ENCODE data around the gene SMIM9. TPM values are rescaled to one million over a fixed set of nuclear protein-coding genes. Genes with fewer than 3 reads are reported as not detected.
"Not testable (repeated sequence)": the region's sequence is repeated elsewhere in the genome, so short reads cannot be mapped to it uniquely, and the experiment has no call there.

The SMIM9 gene
- total RNA-seq (2013) = not detected
- polyA plus RNA-seq (not detected), polyA minus RNA-seq (not detected in 2 replicates), total RNA-seq (0.05 to 1.6 (median 0.33) reads per million in 11 experiments)

DNA sequence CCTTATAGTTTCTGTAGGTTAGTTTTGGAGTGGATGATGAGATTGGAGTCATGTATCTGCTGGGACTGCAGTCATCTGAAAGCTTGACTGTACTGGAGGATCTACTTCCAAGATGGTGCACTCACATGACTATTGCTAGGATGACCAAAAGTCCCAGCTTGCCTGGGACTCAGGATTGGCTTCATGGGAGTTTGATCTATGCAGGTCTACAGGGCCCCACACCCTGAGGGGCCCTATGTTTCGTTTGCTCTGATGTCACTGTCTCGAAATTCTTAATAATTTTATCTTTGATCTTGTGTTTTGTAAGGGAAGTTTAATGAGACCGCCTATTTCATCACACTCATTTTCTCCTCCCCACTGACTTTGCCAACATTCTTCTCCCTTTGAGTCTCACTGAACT is at the start of gene SMIM9:
TSS of gene SMIM9 (minus strand) at position 101 of the 400 bp plus-strand sequence. CDS start 3,806 bp downstream, outside the sequence.
- Histone ChIP-seq H3K4me3 (replicated peaks in 1 of 3; ENCODE audit: low read depth in 2 of 3, low read length in 3 of 3) (no peak within 1 kb of the TSS), H3K4me1 (ENCODE audit: control insufficient read depth in 1 of 2, insufficient read depth in 2 of 2, low read length in 2 of 2) (no peaks in the 10 kb centered on the region), H3K4me2 (replicated peaks; ENCODE audit: extremely low read depth, low read length, poor library complexity, severe bottlenecking) (no peak within 1 kb of the TSS), H3K79me2 (ENCODE audit: insufficient read depth, low read length) (no peaks in the 10 kb centered on the region), H3K9ac (ENCODE audit: insufficient read depth, low read length, poor library complexity, severe bottlenecking) (no peak within 1 kb of the TSS), H3K9me3 (replicated peaks in 1 of 2; ENCODE audit: control insufficient read depth in 1 of 2, insufficient read depth in 1 of 2, low read length in 2 of 2) (no peaks in the 10 kb centered on the region), H4K20me1 (ENCODE audit: insufficient read depth, low read length) (no peaks in the 10 kb centered on the region), H2AFZ (ENCODE audit: insufficient read depth, low read depth, low read length, poor library complexity, severe bottlenecking) (no peak within 1 kb of the TSS), H3K36me3 (replicated peaks in 1 of 2; ENCODE audit: control insufficient read depth in 1 of 2, insufficient read depth in 2 of 2, low read length in 2 of 2) (no peaks in the 10 kb centered on the region), H3K27ac (ENCODE audit: low read depth in 1 of 2, low read length in 2 of 2) (no peak within 1 kb of the TSS), H3K27me3 (ENCODE audit: control insufficient read depth in 2 of 2, insufficient read depth in 2 of 2, low read length in 2 of 2) (no peaks in the 10 kb centered on the region)
- H3K4me1 Mint-ChIP-seq = peaks cover 6% of the 10 kb centered on the region
- no peaks in the 10 kb centered on the region for H3K36me3 Mint-ChIP-seq
- intact Hi-C loops (cut with micrococcal nuclease) = loop anchor here (10.0 kb wide), 2 partner anchors 50 to 60 kb away; no protein-coding TSS in a partner anchor
- H3K9me3 Mint-ChIP-seq = no peaks in the 10 kb centered on the region
- peaks cover 0 to 6% (median 0%) of the 10 kb centered on the region in 3 donors for H3K27me3 Mint-ChIP-seq (ENCODE audit: low read depth in 3 of 3)
- no peak for DNase-seq
- WGBS (ENCODE audit: insufficient coverage) = no CpG with 5 or more reads among the region's 3 CpGs
- H3K4me3 Mint-ChIP-seq = no peak within 1 kb of the TSS
- peak within 1 kb of the TSS in 2 of 7 donors; percentile 6 to 68 for H3K27ac Mint-ChIP-seq
- TF ChIP-seq, protein P1, sequence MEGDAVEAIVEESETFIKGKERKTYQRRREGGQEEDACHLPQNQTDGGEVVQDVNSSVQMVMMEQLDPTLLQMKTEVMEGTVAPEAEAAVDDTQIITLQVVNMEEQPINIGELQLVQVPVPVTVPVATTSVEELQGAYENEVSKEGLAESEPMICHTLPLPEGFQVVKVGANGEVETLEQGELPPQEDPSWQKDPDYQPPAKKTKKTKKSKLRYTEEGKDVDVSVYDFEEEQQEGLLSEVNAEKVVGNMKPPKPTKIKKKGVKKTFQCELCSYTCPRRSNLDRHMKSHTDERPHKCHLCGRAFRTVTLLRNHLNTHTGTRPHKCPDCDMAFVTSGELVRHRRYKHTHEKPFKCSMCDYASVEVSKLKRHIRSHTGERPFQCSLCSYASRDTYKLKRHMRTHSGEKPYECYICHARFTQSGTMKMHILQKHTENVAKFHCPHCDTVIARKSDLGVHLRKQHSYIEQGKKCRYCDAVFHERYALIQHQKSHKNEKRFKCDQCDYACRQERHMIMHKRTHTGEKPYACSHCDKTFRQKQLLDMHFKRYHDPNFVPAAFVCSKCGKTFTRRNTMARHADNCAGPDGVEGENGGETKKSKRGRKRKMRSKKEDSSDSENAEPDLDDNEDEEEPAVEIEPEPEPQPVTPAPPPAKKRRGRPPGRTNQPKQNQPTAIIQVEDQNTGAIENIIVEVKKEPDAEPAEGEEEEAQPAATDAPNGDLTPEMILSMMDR (IDR thresholded peaks at IDR 0.05) = no peak

GRCh38 chrX:154884069-154884468 is 49.6 kb upstream of the SMIM9 start:
- H3K36me3 ChIP-seq (replicated peaks in 1 of 2; ENCODE audit: control insufficient read depth in 1 of 2, insufficient read depth in 2 of 2, low read length in 2 of 2); H3K27me3 ChIP-seq (ENCODE audit: control insufficient read depth in 2 of 2, insufficient read depth in 2 of 2, low read length in 2 of 2); H3K27ac ChIP-seq (ENCODE audit: low read depth in 1 of 2, low read length in 2 of 2); H3K9me3 Mint-ChIP-seq; H3K27me3 Mint-ChIP-seq (ENCODE audit: low read depth in 3 of 3); H3K4me1 Mint-ChIP-seq; DNase-seq; H3K79me2 ChIP-seq (ENCODE audit: insufficient read depth, low read length); H3K9ac ChIP-seq (ENCODE audit: insufficient read depth, low read length, poor library complexity, severe bottlenecking); H2AFZ ChIP-seq (ENCODE audit: insufficient read depth, low read depth, low read length, poor library complexity, severe bottlenecking); H3K4me3 ChIP-seq (replicated peaks in 1 of 3; ENCODE audit: low read depth in 2 of 3, low read length in 3 of 3); H3K4me2 ChIP-seq (replicated peaks; ENCODE audit: extremely low read depth, low read length, poor library complexity, severe bottlenecking); H3K27ac Mint-ChIP-seq; intact Hi-C loops (cut with micrococcal nuclease); H3K4me1 ChIP-seq (ENCODE audit: control insufficient read depth in 1 of 2, insufficient read depth in 2 of 2, low read length in 2 of 2); H4K20me1 ChIP-seq (ENCODE audit: insufficient read depth, low read length); H3K36me3 Mint-ChIP-seq; H3K9me3 ChIP-seq (replicated peaks in 1 of 2; ENCODE audit: control insufficient read depth in 1 of 2, insufficient read depth in 1 of 2, low read length in 2 of 2); H3K4me3 Mint-ChIP-seq: not testable (repeated sequence)
- WGBS (ENCODE audit: insufficient coverage) = no CpG with 5 or more reads among the region's 8 CpGs

All from CD14-positive monocyte (primary cell).